Jurkat, Clone E6-1 (cell line): ENCODE measurements around the gene ABITRAM.
"Not testable (repeated sequence)": the region's sequence is repeated elsewhere in the genome, so short reads cannot be mapped to it uniquely, and the experiment has no call there.

ENCODE experiments used
- DNase-seq: peaks from one replicate; pipeline ENCODE4 v3.0.0-alpha.2; 2011; ENCODE audit warnings: low read depth, low spot score
- H3K4me3 ChIP-seq: 2 replicates; pipeline ENCODE4 v1.5.1; 2011; ENCODE audit warnings: mild to moderate bottlenecking, low read length, control low read depth, moderate library complexity

The ABITRAM gene

DNA sequence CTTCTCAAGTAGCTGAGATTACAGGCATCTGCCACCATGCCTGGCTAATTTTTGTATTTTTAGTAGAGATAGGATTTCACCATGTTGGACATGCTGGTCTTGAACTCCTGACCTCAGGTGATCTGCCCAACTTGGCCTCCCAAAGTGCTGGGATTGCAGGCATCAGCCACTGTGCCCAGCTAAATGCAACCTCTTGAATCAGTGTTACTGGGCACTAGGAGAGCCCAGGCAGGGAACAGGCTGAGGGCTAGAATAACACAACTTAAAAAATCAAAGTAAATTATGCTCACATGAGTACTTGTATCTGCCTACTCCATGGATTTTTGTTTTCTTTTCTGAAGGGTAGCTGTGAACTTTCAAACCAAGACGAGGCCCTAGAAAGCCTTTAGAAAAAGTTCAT is 13.8 kb upstream of the ABITRAM start:
- not testable (repeated sequence) for DNase-seq, H3K4me3 ChIP-seq

DNA sequence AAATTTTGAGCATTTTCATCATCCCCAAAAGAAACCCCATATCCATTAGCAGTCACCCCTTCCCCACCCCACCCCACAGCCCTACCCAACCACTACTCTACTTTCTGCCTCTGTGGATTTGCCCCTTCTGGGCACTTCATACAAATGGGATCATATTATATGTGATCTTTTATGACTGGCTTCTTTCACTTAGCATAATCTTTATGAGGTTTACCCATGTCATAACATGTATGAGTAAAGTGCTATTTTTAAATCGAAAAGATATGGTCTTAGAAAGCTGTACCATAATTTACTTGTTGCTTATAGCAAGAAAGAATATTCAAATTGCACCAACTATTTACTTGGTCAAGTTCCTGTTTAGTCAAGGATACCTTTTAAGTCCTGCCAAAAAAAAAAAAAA is 13.0 kb upstream of the ABITRAM start:
- DNase-seq = no peak
- no peak overlapping the region for H3K4me3 ChIP-seq

DNA sequence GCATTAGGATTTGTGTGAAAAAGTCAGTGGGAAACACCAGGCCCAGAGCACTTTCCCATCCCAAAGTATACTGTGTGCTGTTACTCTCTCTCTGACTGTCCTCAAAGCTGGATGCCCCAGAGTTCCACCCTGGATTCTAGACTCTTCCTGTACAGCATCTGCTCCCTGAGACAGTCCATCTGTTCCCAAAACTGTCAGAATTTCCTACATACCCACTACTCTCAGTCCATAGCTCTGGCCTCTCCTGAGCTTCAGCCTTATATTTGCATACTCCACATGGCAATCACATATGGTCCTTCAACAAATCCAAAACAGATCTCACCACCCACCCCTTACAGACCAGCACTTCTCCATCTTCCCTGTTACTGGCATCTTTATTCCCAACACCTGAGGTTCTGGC is 9.7 kb upstream of the ABITRAM start:
- no peak overlapping the region for H3K4me3 ChIP-seq
- DNase-seq = no peak

DNA sequence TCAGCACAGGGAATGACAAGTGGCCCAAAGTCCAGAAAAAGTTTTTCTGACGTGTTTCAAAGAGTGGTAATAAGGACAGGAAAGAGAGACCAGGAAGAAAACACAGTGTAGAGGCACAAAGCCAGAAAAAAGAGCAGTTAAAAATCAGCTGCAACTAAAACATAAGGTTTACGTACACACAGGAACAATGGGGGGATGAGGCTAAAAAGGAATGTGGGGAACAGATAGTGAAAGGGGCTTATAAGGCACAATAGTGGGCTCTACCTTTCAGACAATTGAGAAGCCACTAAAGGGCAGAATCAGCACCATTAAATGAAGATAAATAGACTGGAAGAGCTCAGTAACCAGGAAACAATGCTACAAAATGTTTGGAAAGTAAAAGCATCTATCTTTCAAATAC is 5.8 kb upstream of the ABITRAM start:
- H3K4me3 ChIP-seq = no peak overlapping the region
- DNase-seq = no peak

DNA sequence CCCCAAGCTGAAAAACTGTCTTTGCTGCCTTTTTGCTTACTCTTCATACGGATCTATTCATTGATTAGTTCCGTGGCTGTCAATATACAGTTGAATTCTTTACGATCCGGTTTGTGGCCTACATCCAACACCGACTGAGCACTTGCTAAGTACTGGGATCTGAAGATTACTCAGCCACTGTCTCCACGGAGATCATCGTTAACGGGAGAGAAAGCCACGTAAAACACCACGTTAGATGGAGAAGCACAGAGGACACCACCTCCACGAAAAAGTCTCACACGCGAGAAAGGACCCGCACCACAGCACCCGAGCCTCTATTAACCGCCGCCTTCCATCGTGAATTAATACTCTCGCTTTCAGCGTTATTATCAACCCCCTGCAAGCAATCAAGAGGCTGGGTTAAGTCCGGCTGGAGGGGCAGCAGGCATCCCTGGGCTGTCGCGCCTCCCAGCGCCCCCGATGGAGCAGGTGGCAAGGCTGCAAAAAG is 926 bp upstream of the ABITRAM start:
- peak overlapping the region; percentile 97 for H3K4me3 ChIP-seq
- no peak for DNase-seq

DNA sequence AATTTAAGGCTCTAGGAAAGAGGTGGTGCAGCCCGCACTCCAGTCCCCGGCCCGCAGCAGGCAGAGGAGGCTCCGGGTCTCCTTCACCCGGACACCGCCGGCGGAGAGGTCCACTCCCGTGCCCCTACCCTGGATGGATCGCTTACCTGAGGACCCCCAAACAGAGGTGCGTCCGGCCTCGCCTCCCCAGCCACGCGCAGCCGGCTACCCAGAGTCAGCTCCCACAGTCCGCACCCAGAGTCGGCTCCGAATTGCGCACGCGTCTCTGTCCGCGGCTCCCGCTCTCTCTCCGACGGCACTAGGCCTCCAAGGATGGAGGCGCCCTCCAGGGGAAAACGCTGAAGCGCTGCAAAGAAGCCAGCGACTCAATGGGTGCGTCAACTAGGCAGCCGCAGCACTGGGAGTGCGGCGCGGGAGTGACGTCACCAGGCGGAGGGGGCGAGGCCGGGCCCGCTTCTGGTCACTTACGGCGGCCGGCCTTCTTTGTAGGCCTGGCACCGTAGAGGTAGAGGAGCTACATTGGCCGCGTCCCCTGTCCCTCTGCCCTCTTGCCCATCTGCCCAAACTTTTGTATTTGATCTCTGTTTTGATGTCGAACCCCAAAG is 380 bp upstream of the ABITRAM start, which contains the start of gene ELP1:
Gene ELP1 (minus strand): TSS at position 407 of the 605 bp plus-strand sequence. CDS start 2,978 bp downstream, outside the sequence.
- DNase-seq = peak; percentile 91
- H3K4me3 ChIP-seq = peak within 1 kb of the TSS; percentile 97

DNA sequence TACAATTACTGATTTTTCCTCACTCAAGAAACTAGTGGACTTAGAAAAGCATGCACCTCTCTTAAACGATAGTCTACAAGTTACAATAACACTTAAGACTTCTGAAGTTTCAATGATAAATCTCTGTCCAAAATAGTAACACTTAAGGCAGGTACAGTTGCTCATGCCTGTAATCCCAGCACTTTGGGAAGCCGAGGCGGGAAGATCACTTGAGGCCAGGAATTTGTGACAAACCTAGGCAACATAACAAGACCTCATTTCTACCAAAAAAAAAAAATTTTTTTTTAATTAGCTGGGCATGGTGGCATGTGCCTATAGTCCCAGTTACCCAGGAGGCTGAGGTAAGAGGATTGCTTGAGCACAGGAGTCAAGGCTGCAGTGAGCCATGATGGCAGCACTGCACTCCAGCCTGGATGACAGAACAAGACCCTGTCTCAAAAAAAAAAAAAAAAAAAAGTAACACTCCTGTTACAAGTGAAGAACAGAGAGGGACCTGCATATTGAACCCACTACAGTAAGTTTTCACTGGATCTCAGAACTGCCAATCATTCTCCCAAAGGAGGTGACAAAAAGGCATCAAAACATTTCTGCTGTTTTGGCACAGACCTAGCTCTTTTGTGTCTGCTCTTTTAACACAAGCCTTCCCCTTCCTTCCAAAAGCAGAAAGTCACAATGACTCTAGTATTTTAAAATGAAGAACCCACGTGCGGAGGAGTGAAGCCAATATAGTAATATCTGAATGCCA is 3.5 kb downstream of the ABITRAM start:
- no peak overlapping the region for H3K4me3 ChIP-seq
- DNase-seq = no peak

DNA sequence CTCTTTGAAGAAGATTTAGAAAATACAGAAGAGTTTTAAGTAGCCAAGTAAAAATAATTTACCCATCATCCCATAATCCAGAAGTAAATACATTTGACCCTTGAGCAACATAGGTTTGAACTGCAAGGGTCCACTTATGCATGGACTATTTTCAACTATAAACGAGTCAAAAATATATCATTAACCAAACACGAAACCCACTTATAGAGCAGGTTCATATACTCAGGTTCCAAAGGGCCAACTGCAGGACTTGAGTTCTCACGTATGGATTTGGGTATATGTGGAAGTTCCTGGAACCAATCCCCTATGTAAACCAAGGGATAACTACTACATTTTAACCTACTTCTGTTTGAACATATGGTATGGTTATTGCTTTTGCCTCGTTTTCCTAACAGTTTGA is 5.8 kb downstream of the ABITRAM start:
- no peak overlapping the region for H3K4me3 ChIP-seq
- no peak for DNase-seq

DNA sequence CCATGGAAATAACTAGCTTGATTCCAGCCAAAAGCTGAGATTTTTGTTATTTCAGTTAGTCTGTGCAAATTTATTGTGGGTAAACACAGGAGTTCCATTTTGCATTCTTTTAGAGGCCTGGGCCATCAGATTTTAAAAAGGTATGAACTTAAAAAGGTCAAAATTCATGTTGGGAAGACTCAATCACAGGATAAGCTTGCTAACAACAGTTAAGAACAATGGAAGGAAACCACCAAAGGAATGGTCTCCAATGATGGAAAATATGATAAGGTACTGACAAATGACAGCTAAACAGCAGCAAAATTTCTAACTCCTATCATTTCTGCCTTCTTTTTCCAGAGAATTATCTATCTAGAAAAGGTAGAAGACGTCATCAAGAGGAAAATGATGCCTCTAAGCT is 16.0 kb downstream of the ABITRAM start:
- DNase-seq = no peak
- no peak overlapping the region for H3K4me3 ChIP-seq

DNA sequence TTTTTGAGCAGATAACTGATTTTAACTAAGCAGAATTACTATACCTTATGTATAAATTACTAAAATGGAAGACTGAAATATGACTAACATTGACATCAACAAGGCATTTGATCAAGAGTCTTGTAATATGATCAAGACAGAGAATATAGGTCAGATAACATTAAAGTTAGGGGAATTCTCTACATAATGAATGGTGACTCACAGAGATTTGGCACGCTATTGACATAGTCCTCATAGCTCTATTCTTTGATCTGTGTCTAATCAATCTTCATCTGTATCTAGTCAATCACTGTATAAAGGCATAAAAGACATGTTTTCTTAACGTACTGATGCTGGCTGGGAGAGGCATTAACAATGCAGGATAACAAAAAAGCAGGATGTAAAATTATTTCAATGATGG is 17.4 kb downstream of the ABITRAM start:
- H3K4me3 ChIP-seq = no peak overlapping the region
- no peak for DNase-seq

DNA sequence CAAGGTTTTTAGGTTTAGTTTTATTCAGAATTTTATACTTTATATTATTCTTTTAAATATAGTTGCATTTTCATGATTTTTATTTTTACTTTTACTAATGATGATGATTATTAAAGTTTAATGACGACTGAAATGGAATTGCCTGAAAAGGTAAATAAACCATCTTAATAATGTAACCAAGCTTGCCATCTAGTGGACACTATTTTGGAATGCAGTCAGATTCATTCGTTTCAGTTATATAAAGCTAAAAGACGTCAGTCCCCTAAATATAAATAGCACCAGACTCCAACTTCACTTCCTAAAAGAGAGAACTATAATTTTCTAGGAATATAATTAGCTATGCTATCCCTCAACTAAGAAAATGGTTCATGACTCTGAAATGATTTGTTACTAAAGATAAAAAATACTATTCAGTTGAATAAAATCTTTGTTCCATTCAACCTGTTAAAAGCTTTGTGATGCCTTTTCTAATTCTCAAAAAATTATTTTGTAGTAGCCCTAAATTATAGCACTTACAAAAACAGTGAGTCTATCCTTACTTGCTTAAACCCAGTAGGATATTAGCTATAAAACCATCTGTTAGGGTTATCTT is 19.9 kb downstream of the ABITRAM start:
- no peak overlapping the region for H3K4me3 ChIP-seq
- DNase-seq = peak; percentile 32

DNA sequence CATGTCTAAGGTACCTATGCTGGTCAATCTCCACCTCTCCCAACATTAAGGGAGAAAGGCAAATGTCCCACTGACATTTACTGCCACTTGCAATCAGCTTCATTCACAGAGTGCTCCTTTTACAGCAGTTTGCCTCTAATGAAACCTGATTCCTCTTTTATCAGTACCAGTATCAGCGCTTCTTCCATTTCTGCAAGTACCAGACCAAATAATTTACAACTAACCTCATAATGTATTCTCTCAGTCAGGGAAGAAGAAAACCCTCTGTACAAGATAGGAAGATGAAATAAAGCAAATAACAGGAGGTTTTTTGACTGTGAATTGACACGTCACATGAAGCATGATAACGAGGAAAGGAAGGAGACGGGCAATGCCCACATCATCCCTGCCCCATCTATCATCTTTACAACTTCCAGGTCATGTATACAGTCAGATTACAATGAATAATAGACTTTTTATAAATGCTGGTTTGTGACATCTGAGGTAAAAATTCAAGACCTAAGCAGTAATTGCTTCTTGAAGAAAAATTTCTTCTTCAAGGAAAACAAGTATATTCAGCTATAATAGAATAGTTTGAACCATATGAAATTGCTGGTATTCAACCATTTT is 21.9 kb downstream of the ABITRAM start:
- H3K4me3 ChIP-seq = no peak overlapping the region
- no peak for DNase-seq

DNA sequence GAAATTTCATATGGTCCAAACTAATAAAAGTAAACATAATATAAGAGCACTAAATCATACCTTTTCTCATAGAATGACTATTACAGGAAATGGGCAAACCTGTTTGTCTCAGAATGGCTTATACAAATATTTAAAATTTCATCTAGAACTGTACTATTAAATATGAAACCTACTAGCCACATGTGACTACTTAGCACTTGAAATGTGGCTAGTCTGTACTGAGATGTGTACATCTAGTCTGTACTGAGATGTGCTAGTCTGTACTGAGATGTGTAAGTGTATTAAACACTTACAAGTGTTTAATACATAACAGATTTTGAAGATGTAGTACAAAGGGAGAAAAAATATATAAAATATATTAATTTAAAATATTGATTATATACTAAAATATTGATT is 22.4 kb downstream of the ABITRAM start:
- no peak for DNase-seq

DNA sequence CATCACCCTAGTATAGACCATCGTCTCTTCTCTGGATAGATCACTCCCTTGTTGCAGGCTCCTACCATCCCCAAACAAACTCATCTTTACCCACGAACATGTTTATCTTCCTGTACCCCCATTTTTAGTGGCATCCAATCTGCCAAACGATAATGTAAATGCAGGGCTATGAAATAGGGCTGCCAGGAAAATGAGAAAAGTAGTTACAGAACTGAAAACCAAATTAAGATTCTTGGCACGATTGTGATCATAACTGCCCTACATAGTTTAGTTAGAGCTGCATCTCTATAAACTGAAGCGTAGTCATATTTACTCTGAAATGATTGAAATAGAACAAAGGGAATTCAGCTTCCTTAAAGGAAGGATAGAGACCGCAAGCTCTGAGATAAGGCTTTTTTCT is 26.1 kb downstream of the ABITRAM start:
- DNase-seq = no peak
- no peak overlapping the region for H3K4me3 ChIP-seq

More for the DNA sequence above, 22.4 kb downstream of the ABITRAM start:
- H3K4me3 ChIP-seq = no peak overlapping the region

DNA sequence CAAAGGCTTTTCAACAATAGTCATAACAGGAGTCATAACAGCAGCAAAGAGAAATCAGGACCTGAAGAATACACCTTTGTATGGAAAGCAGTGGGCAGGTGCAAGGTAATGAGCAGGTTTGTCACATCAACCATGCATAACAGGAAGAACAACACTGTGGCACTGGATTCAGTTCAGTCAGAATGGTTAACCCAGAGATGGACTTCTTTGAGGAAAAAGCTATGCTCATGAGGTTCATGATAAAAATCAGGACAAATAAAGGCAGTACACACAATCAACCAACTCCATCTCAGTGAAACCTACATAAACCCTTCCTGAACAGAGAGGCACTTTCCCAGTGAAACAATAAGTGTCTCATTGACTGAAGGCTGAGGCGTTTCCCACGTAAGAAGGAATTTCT is 27.0 kb downstream of the ABITRAM start:
- H3K4me3 ChIP-seq = no peak overlapping the region
- no peak for DNase-seq

DNA sequence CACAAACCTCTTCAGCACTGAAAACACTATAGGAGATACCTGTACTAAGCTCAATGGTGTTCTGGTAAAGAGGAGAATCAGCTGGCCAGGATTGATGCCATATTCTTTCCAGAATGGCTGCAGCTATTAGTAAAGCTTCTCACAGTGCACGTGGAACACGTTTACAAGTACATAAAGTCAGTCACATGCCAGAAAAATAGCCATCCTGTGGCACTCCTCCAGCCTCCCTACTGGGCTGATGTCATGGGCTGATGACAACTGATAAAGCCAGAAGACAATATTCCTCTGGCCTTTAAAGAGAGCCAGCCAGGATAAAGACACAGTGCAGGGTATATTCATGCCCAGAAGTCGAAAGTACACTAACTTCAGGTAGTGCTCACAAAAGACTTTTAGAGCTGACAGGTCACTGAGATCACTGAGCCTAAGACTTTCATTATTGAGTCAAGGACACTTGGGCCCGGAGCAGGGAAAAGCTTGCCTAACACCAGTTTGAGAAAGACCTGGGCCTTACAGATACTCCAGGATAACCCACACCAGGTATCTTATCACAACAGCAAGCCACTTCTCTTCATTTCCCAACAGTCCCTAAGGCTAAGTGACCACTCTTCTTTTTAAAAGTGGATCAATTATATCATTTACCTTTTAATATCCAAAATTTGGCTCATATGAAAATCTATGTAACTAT is 29.4 kb downstream of the ABITRAM start:
- DNase-seq = no peak
- no peak overlapping the region for H3K4me3 ChIP-seq

DNA sequence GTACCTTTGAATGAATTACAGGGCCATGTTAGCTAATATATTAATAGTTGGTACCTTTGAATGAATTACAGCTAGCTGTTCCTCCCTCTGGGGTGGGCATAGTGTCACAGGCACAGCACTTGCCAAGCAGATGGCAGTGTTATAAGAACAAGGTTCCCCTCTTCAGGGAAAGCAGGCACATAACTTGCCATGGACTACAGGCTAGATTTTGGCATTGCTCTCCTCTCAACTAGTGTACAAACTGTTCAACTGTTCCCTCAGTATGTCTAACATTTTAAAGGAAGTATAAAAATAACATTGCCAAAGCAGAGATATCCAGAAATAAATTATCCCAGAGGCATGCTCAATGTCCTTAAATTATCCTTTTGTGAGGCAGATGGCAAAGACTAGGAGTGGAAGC is 33.7 kb downstream of the ABITRAM start:
- no peak for DNase-seq
- H3K4me3 ChIP-seq = no peak overlapping the region

DNA sequence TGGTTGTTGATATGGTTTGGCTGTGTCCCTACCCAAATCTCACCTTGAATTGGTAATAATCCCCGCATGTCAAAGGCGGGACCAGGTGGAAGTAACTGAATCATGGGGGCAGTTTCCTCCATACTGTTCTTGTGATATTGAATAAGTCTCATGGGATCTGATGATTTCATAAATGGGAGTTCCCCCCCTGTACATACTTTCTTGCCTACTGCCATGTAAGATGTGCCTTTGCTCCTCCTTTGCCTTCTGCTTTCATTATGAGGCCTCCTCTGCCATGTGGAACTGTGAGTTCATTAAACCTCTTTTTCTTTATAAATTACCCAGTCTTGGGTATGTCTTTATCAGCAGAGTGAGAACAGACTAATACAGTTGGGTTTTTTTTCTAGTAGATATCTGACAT is 37.2 kb downstream of the ABITRAM start:
- DNase-seq, H3K4me3 ChIP-seq: not testable (repeated sequence)

DNA sequence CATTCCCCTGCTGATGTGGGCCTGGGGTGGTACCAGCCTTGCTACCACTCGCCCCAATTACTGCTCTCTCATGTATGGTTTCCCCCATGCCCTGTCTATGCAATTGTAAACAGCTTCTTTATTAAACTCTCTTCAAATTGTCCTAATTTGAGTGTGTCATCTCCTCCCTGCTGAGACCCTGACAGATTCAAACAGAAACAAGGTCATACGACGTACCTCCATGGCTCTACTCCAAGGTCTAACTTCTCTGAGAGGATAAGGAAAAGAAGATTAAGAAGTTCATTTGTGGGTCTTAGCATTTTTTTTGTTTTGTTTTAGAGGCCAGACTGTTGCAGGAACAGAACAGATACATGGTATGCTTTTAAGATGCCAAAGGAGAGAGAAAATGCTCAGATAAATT is 38.0 kb downstream of the ABITRAM start:
- no peak overlapping the region for H3K4me3 ChIP-seq
- no peak for DNase-seq
